Dendritic cell treated with granulocyte-macrophage colony-stimulating factor and Interleukin-4, amounts not matched to agents 40 ng/mL and 50 ng/mL, for 4 days (primary cell): Measurements from ENCODE around the gene DYNLL2.
"Not testable (repeated sequence)": the region's sequence is repeated elsewhere in the genome, so short reads cannot be mapped to it uniquely, and the experiment has no call there.

Source experiments
- H3K27ac Mint-ChIP-seq: one replicate; pipeline ENCODE4 v1.8.0; 2022; ENCODE audit warnings: mild to moderate bottlenecking, mixed read lengths
- H3K27me3 Mint-ChIP-seq: one replicate; pipeline ENCODE4 v1.8.0; 2022; ENCODE audit warnings: mild to moderate bottlenecking, mixed read lengths
- H3K36me3 Mint-ChIP-seq: one replicate; pipeline ENCODE4 v1.8.0; 2022; ENCODE audit warnings: low read depth, mixed read lengths
- H3K4me1 Mint-ChIP-seq: one replicate; pipeline ENCODE4 v1.8.0; 2022; ENCODE audit warnings: low read depth, mixed read lengths
- H3K4me3 Mint-ChIP-seq: one replicate; pipeline ENCODE4 v1.8.0; 2022; ENCODE audit warnings: mild to moderate bottlenecking, moderate library complexity, mixed read lengths
- H3K9me3 Mint-ChIP-seq: one replicate; pipeline ENCODE4 v1.8.0; 2022; ENCODE audit warnings: mixed read lengths
- intact Hi-C: fragments of 100-400 bp; cut with micrococcal nuclease; formaldehyde crosslinking; loops from one replicate; pipeline ENCODE4 v1.15.0; 2022

DYNLL2 gene

DNA sequence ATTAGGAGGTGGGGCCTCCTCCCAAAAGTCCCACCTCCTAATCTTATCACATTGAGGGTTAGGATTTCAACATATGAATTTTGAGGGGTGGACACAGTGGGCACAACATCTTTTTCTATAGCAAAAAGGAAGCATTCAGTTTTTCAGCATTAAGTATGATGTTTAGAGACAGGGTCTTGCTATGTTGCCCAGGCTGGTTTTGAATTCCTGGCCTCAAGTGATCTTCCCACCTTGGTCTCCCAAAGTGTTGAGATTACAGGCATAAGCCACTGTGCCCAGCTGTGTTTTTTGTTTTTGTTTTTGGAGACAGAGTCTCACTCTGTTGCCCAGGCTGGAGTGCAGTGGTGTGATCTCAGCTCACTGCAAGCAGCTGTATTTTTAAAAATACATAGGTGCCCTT lies 18.7 kb downstream of the DYNLL2 start:
- peaks cover 15% of the 10 kb centered on the region for H3K27me3 Mint-ChIP-seq
- H3K4me3 Mint-ChIP-seq, intact Hi-C loops, H3K36me3 Mint-ChIP-seq, H3K4me1 Mint-ChIP-seq, H3K27ac Mint-ChIP-seq, H3K9me3 Mint-ChIP-seq: not testable (repeated sequence)

DNA sequence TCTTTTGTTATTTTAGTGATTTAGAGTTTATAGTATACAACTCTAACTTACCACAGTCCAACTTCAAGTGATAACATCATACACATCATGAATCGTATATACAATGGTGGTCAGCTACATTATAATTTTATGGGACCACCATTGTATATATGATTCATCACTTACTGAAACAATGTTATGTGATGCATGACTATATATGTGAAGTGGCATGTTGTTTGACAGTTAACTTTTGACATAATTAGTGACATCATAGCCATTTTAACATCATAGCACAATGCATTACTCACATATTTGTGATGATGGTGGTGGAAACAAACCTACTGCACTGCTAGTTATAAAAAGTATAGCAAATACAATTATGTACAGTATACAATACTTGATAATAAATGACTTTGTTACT lies 21.9 kb downstream of the DYNLL2 start:
- Mint-ChIP-seq H3K36me3 (no peaks in the 10 kb centered on the region), H3K27ac (no peak overlapping the region), H3K4me3 (no peak overlapping the region), H3K27me3 (peaks cover 12% of the 10 kb centered on the region), H3K9me3 (no peaks in the 10 kb centered on the region), H3K4me1 (no peaks in the 10 kb centered on the region)
- intact Hi-C loops: no loop called here

DNA sequence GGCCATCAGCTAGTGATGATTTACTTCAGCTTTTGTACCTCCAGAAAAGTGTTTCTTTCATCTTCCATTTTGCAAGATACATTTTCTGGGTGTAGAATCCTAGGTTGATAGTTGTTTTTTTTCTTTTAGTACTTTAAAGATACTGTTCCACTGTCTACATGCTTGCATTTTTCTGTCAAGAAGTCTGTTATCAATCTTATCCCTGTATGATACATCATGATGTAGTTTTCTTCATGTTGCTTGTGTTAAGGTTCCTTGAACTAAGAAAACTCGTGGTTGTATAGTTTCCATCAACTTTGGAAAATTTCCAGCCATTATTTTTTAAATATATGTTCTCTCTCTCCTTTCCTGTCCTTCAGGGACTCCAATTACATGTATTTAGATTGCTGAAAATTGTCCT lies 24.1 kb downstream of the DYNLL2 start:
- intact Hi-C loops: no loop called here
- Mint-ChIP-seq H3K4me3 (no peak overlapping the region), H3K9me3 (no peaks in the 10 kb centered on the region), H3K36me3 (no peaks in the 10 kb centered on the region), H3K27me3 (peaks cover 9% of the 10 kb centered on the region), H3K4me1 (no peaks in the 10 kb centered on the region), H3K27ac (no peak overlapping the region)

DNA sequence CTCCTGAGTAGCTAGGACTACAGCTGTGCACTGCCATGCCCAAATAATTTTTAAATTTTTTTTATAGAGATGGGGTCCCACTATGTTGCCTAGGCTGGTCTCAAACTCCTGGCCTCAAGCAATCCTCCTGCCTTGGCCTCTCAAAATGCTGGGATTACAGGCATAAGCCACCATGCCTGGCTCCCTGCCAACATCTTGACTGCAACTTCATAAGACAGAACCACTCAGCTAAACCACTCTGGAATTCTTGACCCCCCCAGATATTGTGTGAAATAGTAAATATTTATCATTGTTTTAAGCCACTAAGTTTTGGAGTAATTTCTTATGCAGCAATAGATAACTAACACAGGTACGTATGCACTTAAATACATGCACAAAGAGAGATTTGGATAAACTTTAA lies 26.0 kb downstream of the DYNLL2 start:
- Mint-ChIP-seq H3K27ac (no peak overlapping the region), H3K4me1 (no peaks in the 10 kb centered on the region), H3K4me3 (no peak overlapping the region), H3K27me3 (peaks cover 7% of the 10 kb centered on the region), H3K36me3 (no peaks in the 10 kb centered on the region), H3K9me3 (no peaks in the 10 kb centered on the region)
- intact Hi-C loops: no loop called here

DNA sequence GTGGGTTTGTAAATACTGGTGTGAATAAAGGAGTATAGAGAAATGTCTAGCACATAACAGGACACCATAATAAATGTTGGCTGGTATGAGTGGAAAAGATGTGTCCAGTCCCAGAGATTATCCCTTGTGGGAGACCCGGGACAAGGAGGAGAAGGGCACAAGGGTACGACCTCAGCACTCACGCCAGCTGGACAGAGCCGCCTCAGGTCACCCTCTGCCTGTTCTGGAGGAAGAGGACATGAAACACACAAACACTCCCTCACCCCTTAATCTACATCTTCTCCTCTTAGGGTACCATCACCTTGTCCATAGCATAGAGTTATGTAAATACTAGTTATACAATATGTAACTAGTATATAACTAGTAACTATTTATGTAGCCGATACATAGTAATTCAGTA lies 26.8 kb downstream of the DYNLL2 start:
- Mint-ChIP-seq H3K4me1 (no peaks in the 10 kb centered on the region), H3K9me3 (no peaks in the 10 kb centered on the region), H3K27ac (no peak overlapping the region), H3K27me3 (peaks cover 11% of the 10 kb centered on the region), H3K4me3 (no peak overlapping the region), H3K36me3 (no peaks in the 10 kb centered on the region)
- intact Hi-C loops: loop anchor here (5.0 to 10.0 kb wide), 3 partner anchors 113 to 975 kb away; no protein-coding TSS in a partner anchor

DNA sequence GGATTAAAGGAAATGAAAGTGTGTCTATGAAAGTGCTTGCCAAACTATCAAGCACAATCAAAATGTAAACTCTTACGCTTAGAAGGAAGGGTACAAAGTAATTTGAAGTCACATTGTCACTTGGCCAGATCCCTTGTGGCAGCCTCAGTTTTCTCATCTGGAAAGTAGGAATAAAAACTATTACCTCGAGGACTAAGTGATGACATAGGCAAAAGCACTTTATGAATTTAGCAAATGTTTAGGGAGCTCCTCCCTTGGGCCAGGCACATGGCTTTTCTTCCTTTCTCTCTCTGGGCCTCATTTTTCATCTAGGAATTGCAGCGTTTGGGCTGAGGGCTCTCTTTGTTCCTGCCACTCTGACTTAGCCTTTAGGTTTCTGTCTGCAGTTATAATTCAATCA lies 28.5 kb downstream of the DYNLL2 start:
- intact Hi-C loops: loop anchor here (2.0 to 10.0 kb wide), 4 partner anchors 114 to 977 kb away; no protein-coding TSS in a partner anchor
- no peaks in the 10 kb centered on the region for H3K9me3 Mint-ChIP-seq
- no peak overlapping the region for H3K4me3 Mint-ChIP-seq
- no peaks in the 10 kb centered on the region for H3K4me1 Mint-ChIP-seq
- no peak overlapping the region for H3K27ac Mint-ChIP-seq
- H3K36me3 Mint-ChIP-seq: no peaks in the 10 kb centered on the region
- H3K27me3 Mint-ChIP-seq: peaks cover 19% of the 10 kb centered on the region

DNA sequence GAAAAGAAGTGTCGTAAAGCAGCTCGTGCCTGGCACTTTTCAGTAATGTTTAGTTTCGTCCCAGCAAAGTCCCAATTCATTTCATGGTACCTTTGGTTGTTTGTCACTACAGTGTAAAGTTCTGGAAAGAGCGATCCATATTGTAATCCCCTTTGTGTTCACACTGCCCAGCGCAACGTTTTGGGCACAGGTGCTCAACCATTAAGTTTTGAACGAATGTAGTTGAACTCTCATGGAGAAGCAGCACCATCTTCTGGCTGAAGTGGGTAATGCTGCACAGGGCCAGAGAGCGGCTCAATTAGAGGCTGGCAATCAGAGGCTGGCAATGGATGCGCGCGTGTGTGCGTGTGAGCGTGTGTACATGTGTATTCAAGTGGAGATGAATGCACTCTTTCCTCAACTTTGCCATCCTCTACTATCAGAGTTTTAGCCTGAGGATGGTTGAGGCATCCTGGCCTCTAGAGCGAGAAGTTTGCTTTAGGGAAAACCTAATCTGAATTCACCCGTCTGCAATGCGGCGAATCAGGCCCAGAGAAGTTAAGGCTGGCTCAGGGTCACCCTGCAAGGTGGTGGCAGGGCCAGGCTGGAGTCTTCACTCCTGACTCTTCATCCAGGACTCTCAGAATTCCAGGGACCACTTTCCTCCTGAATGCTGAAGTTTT lies 29.9 kb downstream of the DYNLL2 start:
- intact Hi-C loops: loop anchor here (2.0 to 10.0 kb wide), 4 partner anchors 116 to 978 kb away; no protein-coding TSS in a partner anchor
- peaks cover 21% of the 10 kb centered on the region for H3K27me3 Mint-ChIP-seq
- no peak overlapping the region for H3K27ac Mint-ChIP-seq
- H3K9me3 Mint-ChIP-seq: no peaks in the 10 kb centered on the region
- H3K4me3 Mint-ChIP-seq: no peak overlapping the region
- no peaks in the 10 kb centered on the region for H3K36me3 Mint-ChIP-seq
- no peaks in the 10 kb centered on the region for H3K4me1 Mint-ChIP-seq

DNA sequence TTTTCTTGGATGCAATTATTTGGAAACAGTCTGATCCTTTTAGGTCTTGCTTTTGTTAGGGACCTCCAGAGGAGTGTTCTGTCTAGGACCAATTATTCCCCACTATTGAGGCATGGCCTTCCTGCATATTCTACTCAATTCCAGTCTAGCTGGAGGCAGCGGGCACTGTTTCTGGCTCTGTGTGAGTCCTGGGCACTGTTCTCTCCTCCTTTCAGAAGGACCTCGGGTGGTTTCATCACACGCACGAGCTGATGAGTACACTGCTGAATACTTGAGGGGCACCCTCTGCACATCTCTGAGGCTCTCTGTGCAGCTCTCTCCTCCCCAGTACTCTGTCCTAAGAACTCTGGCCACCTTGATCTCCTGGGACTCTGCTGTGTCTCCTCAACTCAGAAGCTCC lies 30.7 kb downstream of the DYNLL2 start:
- no peaks in the 10 kb centered on the region for H3K36me3 Mint-ChIP-seq
- intact Hi-C loops: loop anchor here (2.0 to 10.0 kb wide), 4 partner anchors 117 to 979 kb away; no protein-coding TSS in a partner anchor
- no peaks in the 10 kb centered on the region for H3K4me1 Mint-ChIP-seq
- no peak overlapping the region for H3K4me3 Mint-ChIP-seq
- H3K27me3 Mint-ChIP-seq: peaks cover 23% of the 10 kb centered on the region
- no peak overlapping the region for H3K27ac Mint-ChIP-seq
- no peaks in the 10 kb centered on the region for H3K9me3 Mint-ChIP-seq

DNA sequence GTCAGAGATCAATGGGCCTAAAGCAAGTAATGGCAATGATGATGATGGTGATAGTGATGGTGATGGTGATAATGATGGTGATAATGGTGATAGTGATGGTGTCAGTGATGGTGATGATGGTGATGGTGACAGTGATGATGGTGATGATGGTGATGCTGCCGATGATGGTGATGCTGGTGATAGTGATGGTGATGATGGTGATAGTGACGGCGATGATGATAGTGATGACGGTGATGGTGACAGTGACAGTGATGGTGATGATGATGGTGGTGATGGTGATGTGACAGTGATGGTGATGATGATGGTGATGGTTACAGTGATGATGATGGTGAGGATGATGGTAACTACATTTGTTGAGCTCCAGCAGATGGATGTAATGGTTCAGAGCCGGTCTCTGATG lies 34.2 kb downstream of the DYNLL2 start:
- intact Hi-C loops: loop anchor here (10.0 kb wide), 2 partner anchors 873 to 983 kb away; no protein-coding TSS in a partner anchor
- no peak overlapping the region for H3K4me3 Mint-ChIP-seq

DNA sequence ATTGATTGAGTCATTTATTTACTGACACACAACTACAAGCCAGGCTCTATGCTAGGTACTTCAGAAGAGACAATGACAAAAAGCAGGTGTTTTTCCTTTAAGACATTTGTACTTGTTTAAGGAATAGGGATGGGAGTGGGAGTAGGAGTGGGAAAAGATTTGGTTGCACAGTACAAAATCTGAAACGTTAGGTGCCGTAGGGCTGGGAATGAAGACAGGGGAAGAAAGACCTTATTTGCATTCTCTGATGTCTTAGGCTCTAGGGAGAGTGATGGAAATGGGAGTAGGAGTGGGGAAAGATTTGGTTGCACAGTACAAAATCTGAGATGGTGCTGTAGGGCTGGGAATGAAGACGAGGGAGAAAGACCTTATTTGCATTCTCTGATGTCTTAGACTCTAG lies 36.3 kb downstream of the DYNLL2 start:
- Mint-ChIP-seq H3K4me3 (no peak overlapping the region), H3K27me3 (peaks cover 24% of the 10 kb centered on the region), H3K4me1 (no peaks in the 10 kb centered on the region), H3K9me3 (no peaks in the 10 kb centered on the region), H3K36me3 (no peaks in the 10 kb centered on the region), H3K27ac (no peak overlapping the region)
- intact Hi-C loops: loop anchor here (10.0 kb wide), 2 partner anchors 875 to 985 kb away; no protein-coding TSS in a partner anchor

More for the DNA sequence above, 34.2 kb downstream of the DYNLL2 start:
- H3K9me3 Mint-ChIP-seq: no peaks in the 10 kb centered on the region
- peaks cover 26% of the 10 kb centered on the region for H3K27me3 Mint-ChIP-seq
- H3K4me1 Mint-ChIP-seq: no peaks in the 10 kb centered on the region
- no peaks in the 10 kb centered on the region for H3K36me3 Mint-ChIP-seq
- no peak overlapping the region for H3K27ac Mint-ChIP-seq

DNA sequence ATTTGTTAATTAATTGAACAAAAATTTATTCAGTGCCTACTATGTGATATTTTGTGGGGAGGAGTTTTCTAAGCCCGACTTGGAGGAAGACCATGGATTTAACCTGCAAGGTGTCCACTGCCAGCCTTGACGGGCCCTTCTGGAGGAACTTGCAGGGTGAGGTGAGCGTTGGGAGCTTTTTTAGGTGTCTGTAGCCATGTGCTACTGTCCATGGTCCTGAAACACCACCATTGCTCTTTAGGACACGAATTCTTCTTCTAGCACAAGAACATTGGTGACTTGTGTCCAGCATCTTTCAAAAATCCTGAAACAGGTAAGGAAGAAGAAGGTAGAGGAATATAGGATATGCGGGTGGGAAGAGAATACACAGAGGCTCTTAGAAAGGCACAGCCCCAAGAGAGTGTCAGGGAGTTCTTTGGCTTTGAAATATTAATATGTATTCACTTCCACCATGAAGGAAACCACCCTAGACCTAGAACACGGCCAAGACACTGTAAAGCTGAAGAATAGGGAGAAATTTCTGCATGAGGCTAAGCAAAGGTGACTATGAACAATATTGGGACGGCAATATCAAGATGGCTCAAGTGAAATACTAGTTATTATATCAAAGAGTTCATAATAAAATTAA lies 37.1 kb downstream of the DYNLL2 start:
- Mint-ChIP-seq H3K36me3 (no peaks in the 10 kb centered on the region), H3K9me3 (no peaks in the 10 kb centered on the region), H3K4me1 (no peaks in the 10 kb centered on the region), H3K4me3 (no peak overlapping the region), H3K27me3 (peaks cover 23% of the 10 kb centered on the region), H3K27ac (no peak overlapping the region)
- intact Hi-C loops: no loop called here

DNA sequence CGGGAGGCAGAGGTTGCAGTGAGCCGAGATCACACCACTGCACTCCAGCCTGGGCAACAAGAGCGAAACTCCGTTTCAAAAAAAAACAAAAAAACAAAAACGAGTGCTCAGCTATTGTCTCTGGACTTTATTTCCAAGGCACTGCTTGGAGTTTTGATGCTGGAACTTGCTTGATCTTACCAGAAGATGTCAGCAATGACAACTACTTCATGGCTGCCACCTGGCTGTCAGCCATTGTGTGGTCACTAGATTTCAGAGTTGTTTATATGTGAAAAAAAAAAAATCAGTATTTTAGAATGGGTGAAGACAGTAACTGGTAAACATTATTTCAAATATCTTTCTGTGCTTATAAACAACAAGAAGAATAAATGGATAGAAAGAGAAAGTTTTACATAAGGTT lies 38.7 kb downstream of the DYNLL2 start:
- H3K4me3 Mint-ChIP-seq: no peak overlapping the region
- peaks cover 23% of the 10 kb centered on the region for H3K27me3 Mint-ChIP-seq
- intact Hi-C loops: no loop called here
- H3K27ac Mint-ChIP-seq: no peak overlapping the region
- H3K4me1 Mint-ChIP-seq: no peaks in the 10 kb centered on the region
- H3K9me3 Mint-ChIP-seq: no peaks in the 10 kb centered on the region
- H3K36me3 Mint-ChIP-seq: no peaks in the 10 kb centered on the region

DNA sequence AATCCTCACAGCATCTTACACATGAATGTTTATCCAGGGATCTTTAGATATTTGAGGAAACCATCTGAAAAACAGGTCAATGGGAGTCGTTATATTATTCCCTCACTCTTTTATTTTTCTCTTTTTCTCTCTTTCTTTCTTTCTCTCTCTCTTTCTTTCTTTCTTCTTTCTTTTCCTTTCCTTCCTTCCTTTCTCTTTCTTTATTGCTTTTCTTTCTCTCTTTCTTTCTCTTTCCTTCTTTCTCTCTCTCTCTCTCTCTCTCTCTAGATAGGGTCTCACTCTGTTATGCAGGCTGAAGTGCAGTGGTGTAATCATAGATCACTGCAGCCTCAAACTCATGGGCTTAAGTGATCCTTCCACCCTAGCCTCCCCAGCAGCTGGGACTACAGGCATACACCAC lies 44.6 kb downstream of the DYNLL2 start:
- no peak overlapping the region for H3K27ac Mint-ChIP-seq
- intact Hi-C loops: no loop called here
- no peaks in the 10 kb centered on the region for H3K9me3 Mint-ChIP-seq

DNA sequence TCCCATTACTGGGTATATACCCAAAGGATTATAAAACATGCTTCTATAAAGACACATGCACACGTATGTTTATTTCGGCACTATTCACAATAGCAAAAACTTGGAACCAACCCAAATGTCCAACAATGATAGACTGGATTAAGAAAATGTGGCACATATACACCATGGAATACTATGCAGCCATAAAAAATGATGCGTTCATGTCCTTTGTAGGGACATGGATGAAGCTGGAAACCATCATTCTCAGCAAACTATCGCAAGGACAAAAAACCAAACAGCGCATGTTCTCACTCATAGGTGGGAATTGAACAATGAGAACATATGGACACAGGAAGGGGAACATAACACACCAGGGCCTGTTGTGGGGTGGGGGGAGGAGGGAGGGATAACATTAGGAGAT lies 49.5 kb downstream of the DYNLL2 start:
- H3K36me3 Mint-ChIP-seq, H3K4me3 Mint-ChIP-seq, H3K27ac Mint-ChIP-seq, intact Hi-C loops, H3K4me1 Mint-ChIP-seq, H3K9me3 Mint-ChIP-seq: not testable (repeated sequence)
- peaks cover 32% of the 10 kb centered on the region for H3K27me3 Mint-ChIP-seq

More for the DNA sequence above, 44.6 kb downstream of the DYNLL2 start:
- no peak overlapping the region for H3K4me3 Mint-ChIP-seq
- H3K4me1 Mint-ChIP-seq: no peaks in the 10 kb centered on the region
- H3K36me3 Mint-ChIP-seq: no peaks in the 10 kb centered on the region
- peaks cover 26% of the 10 kb centered on the region for H3K27me3 Mint-ChIP-seq
